Brain pericyte (primary cell): ENCODE data around the gene WNK1.
"Not testable (repeated sequence)": the region's sequence is repeated elsewhere in the genome, so short reads cannot be mapped to it uniquely, and the experiment has no call there.

Experiments used
- DNase-seq: peaks from one replicate; pipeline ENCODE4 v3.0.0-alpha.2; 2012; ENCODE audit warnings: low read depth, low spot score

WNK1 gene

GRCh38 chr12:778615-779014, 26.2 kb downstream of the WNK1 start:
- DNase-seq: no peak

DNA sequence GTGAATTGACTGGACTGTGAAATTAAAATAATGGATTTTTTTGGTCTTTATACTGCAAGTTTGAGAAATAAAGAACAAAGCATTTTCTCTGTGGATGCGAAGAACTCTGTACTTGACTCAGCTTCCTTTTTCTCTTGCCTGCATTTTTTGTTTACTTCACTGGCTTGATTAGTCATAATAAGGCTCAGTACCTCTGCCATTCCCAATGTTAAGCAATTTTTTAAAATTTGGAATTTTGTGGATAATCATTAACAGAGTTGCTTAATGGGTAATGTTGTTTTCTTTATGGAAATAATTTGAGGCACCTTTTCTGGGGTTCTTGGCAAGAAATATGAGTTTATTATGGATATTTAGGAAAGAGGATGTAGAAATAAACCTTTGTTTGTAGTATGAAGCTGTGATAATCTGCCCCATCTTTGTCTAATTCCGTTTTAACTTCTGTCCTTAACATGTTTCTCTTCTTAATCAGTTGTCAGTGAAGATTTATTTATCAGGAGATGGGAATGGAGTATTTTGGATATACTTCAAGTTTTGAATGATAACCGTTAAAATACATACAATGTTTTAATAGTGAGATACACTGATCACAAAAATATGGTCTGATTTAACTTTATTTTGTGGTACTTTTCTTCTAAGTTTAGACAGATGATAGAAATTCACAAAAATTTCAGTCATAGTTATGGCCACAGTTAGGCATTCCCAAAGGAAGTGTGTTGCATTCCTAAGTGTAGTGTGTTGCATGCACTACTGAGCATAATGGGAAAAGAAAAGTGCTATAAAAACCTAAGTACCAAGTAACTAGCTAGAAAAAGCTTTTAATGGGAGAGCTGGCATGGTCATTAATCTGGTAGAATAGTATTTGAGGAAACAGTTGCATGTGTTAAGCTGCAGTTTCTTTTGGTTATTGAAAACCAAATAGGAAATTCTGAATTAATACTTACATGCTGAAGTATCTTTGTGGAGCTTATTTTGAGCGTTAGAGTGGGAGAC, 27.7 kb downstream of the WNK1 start:
- DNase-seq: no peak

GRCh38 chr12:780750-781379, 28.5 kb downstream of the WNK1 start:
- DNase-seq: no peak

- no peak for DNase-seq
Observed at GRCh38 chr12:785706-786105, 33.3 kb downstream of the WNK1 start.

- no peak for DNase-seq
Observed at GRCh38 chr12:788288-788687, 35.9 kb downstream of the WNK1 start.

- DNase-seq: not testable (repeated sequence)
Observed at GRCh38 chr12:788762-789161, 36.4 kb downstream of the WNK1 start.

DNA sequence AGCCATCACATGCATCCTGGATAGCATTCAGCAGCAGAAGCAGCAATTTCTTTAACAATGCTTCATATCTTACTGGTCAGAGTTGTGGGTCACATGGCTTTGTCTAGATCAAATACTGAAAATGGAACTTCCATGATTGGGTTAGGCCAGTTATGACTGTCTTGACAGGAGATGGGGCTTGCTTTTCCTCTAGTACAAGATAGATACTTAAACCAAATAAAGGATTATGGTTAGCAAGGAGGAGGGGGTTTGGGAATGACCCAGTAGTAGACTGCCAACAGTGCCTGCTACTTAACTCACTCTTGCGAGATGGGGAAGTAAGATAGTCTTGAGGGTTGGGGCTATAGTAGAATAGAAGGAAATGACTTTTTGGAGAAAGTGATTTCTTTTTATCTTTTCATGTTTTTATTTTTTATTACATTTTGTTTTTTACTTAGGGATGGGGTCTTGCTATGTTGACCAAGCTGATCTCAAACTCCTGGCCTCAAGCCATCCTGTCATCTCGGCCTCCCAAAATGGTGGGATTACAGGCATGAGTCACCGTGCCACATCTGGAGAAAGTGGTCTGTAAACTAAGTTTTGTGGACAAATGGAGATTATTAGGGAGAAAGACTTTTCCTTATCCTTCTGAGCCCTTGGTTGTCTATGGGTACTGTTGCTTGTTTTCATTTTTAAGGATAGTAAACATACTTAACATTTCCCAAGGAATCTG, 37.6 kb downstream of the WNK1 start:
- DNase-seq: no peak

DNA sequence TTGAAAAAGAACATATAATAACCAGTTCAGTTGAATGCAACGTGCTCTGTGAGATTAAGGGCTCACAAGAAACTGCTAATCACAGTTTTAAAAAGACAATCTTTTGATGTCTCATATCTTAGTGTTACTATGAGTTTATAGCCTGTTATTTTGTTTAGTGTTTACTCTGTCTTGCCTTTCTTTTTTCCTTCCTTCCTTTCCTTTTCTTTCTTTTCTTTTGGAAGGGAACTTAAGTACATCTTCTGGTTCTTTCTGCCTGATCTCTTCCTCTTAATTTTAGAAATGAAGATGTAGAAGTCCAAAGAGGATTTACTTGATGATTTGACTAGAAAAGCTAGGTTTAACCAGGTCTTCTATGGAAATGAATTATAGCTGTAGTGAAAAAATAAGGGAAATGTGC, 38.2 kb downstream of the WNK1 start:
- no peak for DNase-seq

DNA sequence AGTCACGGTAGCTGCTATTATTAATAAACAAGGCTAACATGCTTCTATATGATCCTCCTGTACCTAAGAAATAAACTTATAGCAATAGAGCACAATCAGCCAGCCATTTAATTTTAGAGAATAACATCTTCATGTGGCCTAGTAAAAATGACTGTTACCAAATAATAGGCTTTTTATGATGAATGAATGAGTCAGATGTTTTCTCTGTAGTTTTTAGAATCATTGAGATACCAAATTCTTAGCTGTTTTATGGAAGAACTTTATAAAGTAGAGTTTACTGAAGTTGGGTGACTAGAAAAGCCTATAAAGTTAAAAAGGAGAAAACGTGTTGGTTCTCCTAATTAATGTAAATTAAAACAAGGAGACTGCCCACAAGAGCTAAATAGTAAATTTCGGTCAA, 40.7 kb downstream of the WNK1 start:
- DNase-seq: no peak

DNA sequence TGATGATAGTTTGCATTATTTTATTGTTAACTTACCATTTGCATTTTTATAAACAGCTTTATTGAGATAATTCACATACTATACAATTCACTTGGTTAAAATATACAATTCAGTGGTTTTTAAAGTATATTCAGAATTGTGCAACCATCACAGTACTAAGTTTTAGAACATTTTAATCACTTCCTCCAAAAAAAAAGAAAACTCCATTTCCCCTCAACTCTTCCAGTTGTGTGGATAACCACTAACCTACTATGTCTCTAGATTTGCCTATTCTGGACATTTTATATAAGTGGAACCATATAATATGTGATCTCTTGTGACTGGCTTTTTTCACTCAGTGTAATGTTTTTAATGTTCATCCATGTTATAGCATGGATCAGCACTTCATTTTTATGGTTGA, 41.3 kb downstream of the WNK1 start:
- DNase-seq: no peak

GRCh38 chr12:795305-795704, 42.9 kb downstream of the WNK1 start:
- no peak for DNase-seq

GRCh38 chr12:800401-800800, 48.0 kb downstream of the WNK1 start:
- DNase-seq: no peak

DNA sequence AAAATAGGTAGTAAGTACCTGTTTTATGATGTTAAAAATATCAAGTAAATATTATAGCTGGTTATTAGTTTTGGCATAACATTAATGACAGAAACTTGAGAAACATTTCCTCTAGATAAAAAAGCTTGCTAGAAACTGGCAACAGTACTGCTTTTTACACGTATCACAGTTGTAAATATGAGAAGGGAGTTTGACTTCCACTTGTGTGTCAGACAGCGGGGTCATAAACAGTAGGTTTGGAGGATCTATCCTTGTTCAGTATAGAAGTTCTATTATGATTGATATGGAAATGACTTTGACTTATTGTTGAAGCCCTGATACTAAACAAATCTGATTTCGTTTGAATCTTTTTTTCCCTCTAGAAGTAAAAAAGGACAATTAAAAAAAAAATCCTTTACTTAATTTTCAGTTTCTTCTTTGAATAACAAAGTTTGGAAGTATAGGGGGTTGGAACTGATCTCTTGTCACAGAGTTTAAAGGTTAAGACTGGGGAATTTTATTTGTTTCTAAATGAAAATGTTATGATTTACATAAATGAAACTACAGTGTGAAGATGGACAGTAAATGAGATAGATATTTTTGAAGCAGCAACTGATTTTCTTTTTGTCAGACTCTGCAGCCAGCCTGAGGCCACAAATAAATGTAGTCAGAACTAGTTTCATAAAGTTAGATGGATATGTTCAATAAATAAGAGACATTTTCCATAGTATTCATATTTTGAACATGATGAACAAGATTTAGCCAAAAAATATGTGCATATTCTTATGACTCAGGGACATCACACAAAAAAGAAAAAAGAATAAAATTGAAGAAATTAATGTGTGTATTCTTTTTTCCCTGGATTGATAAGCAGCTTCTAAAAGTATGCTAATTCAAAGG, 50.1 kb downstream of the WNK1 start:
- DNase-seq: no peak

GRCh38 chr12:805022-805632, 52.7 kb downstream of the WNK1 start:
- no peak for DNase-seq

DNA sequence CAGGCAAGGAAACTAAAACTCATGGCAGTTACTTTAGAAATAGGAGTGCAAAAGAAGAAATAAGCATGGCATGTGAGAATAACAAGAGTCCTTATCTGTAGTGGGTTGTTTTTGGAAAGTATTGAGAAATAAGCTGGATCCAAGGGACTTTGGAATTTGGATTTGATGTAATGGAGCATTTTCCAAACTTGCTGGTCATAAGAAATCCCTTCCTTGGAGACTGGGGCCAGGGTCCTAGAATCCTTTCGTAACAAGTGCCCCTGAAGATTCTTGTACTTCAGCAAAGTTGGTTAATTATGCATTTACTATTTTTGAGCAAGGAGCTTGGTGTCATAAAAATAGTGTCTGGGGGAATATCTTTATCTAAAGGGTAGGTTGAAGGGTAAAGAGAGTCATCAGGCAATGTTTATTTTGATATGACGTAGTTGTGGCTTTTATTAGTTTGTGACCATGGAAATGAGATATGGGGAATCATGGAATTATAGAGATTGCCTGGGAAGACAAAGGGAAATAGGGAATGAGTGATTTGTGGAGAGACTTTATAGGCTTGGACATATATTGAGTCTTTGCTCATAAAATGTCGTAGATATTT, 53.9 kb downstream of the WNK1 start:
- DNase-seq: no peak

DNA sequence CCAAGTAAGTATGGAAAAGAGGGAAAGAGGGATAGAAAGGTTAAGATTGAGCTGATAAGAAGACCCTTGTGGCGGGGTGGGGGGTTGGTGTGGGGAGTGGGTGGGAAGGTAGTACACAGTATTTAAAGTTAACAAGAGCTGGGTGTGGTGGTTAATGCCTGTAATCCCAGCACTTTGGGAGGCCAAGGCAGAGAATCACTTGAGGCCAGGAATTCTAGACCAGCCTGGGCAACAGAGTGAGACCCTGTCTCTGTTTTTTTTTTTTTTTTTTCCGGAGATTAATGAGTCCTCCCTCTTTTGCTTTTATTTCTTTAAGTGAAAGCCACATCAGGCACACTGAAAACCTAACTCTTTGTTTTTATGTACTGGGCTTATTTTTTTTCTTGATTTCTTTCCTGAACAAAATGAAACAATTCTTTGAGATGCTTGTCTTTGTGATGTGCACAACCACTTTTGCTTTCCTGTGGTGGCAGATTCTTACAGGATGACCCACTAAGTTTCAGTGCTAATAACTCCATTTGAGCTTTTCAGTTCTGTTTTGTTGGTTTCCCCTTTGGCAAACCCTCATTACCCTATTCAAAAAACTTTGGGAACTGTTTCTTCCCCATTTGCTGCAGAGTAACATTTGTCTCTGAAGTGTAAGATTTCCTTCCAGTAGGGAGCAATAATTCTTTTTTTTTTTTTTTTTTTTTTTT, 54.8 kb downstream of the WNK1 start:
- DNase-seq: no peak

DNA sequence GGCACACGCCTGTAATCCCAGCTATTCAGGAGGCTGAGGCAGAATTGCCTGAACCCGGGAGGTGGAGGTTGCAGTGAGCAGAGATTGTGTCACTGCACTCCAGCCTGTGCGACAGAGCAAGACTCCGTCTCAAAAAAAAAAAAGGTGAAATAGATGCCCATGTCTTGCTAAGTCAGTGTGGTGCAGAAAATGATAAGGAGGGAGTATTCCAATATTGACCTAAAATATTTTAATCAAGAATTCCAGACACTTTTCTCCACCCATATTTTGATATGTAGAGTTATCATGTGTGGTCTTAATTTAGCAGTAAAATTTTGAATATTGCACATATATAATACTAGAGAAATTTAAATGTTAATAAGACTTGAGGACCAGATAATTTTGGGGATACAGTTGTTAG, 57.7 kb downstream of the WNK1 start:
- DNase-seq: no peak

- no peak for DNase-seq
Observed at GRCh38 chr12:810671-811415, 58.5 kb downstream of the WNK1 start.

DNA sequence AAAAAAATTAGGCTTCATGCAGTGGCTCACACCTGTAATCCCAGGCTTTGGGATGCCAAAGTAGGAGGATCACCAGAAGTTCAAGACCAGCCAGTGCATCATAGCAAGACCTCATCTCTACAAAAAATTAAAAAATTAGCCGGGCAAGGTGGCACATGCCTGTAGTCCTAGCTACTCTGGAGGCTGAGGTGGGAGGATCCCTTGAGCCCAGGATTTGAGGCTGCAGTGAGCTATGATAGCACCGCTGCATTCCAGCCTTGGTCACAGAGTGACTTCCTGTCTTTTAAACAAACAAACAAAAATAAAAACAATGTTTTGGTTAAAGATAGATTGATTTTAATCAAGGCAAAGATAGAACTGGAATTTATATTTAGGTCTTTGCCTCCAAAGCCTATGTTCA, 60.6 kb downstream of the WNK1 start:
- no peak for DNase-seq
